Esophagus (tissue), 2 donors: Measurements from ENCODE around the gene ENTHD1. TPM values are rescaled to one million over a fixed set of nuclear protein-coding genes. Genes with fewer than 3 reads are reported as not detected.

Experiments
- H3K27ac ChIP-seq, 2 donors: one replicate each; pipeline ENCODE4 v1.5.1; 2013; ENCODE audit warnings: low read depth in 2 of 2, mild to moderate bottlenecking in 2 of 2, inconsistent platforms in 1 of 2, low read length in 1 of 2, moderate library complexity in 1 of 2
- H3K27me3 ChIP-seq, 2 donors: one replicate each; pipeline ENCODE4 v1.6.1; 2013; ENCODE audit warnings: low read length in 2 of 2, control low read depth in 1 of 2, mild to moderate bottlenecking in 1 of 2; ENCODE audit not compliant: insufficient read depth in 2 of 2, control insufficient read depth in 1 of 2
- H3K36me3 ChIP-seq, 2 donors: one replicate each; pipeline ENCODE4 v1.6.1; 2013; ENCODE audit warnings: low read length in 1 of 2; ENCODE audit not compliant: control insufficient read depth in 2 of 2, insufficient read depth in 2 of 2
- H3K4me1 ChIP-seq, 2 donors: one replicate each; pipeline ENCODE4 v1.6.1; 2013; ENCODE audit warnings: low read length in 1 of 2; ENCODE audit not compliant: control insufficient read depth in 2 of 2, insufficient read depth in 2 of 2
- H3K4me3 ChIP-seq, 2 donors: one replicate each; pipeline ENCODE4 v1.5.1; 2013; ENCODE audit warnings: low read length in 2 of 2, mild to moderate bottlenecking in 2 of 2, low read depth in 1 of 2, moderate library complexity in 1 of 2
- H3K9me3 ChIP-seq, 2 donors: one replicate each; pipeline ENCODE4 v1.6.1; 2013; ENCODE audit warnings: mild to moderate bottlenecking in 2 of 2, low read depth in 1 of 2, low read length in 1 of 2, moderate library complexity in 1 of 2; ENCODE audit not compliant: control insufficient read depth in 2 of 2, insufficient read depth in 1 of 2
- WGBS, 2 donors: extraction: QIAGEN DNeasy Blood & Tissue Kit; methylation state at CpG; one replicate each; pipeline ENCODE4 v1.1.7; 2013; 5-methylcytosine and 5-hydroxymethylcytosine counted together
- polyA plus RNA-seq, 2 donors: library from polyadenylated mRNA; stranded (reverse); fragments of 200-250 nt; gene quantifications; one replicate each; pipeline ENCODE4 v1.2.3, GENCODE V29; 2013
- donor health status: healthy with polysubstance abuse.
- donor health status: Bipolar disorder and iron deficiency.

The ENTHD1 gene
- polyA plus RNA-seq, 2 donors: not detected

- no peaks in the 10 kb centered on the region for H3K36me3 ChIP-seq
- peaks cover 2 to 3% of the 10 kb centered on the region in 2 donors for H3K4me1 ChIP-seq
- no peak overlapping the region for H3K4me3 ChIP-seq
- WGBS, 2 donors: 63 to 65% methylated on average over 12 to 14 of the region's 14 CpGs
- H3K27ac ChIP-seq: no peak overlapping the region
- H3K27me3 ChIP-seq: no peaks in the 10 kb centered on the region
- no peaks in the 10 kb centered on the region for H3K9me3 ChIP-seq
Measured at GRCh38 chr22:39693943-39694500, 199.5 kb downstream of the ENTHD1 start.

Other genes with a start within 250 kb of the ENTHD1 start
- 1 to 10 TPM in 1 of 2 donors, under 1 TPM in 1; 0.82 to 1.3 TPM for gene GRAP2, start 7.3 kb upstream of the ENTHD1 start, polyA plus RNA-seq
- gene TMA7B, start 66.6 kb upstream of the ENTHD1 start, polyA plus RNA-seq: under 1 TPM in 1 of 2 donors, not detected in 1; 0.14 TPM
- 10 to 100 TPM in 1 of 2 donors, 1 to 10 TPM in 1; 8.6 to 12.9 TPM for gene FAM83F, start 101.2 kb upstream of the ENTHD1 start, polyA plus RNA-seq